ENCODE results near the gene ADAMTSL2. TPM values are rescaled to one million over a fixed set of nuclear protein-coding genes. Genes with fewer than 3 reads are reported as not detected.

Gene ADAMTSL2
- total RNA-seq, 1 donor from 2014 or later = 0.15 TPM

DNA sequence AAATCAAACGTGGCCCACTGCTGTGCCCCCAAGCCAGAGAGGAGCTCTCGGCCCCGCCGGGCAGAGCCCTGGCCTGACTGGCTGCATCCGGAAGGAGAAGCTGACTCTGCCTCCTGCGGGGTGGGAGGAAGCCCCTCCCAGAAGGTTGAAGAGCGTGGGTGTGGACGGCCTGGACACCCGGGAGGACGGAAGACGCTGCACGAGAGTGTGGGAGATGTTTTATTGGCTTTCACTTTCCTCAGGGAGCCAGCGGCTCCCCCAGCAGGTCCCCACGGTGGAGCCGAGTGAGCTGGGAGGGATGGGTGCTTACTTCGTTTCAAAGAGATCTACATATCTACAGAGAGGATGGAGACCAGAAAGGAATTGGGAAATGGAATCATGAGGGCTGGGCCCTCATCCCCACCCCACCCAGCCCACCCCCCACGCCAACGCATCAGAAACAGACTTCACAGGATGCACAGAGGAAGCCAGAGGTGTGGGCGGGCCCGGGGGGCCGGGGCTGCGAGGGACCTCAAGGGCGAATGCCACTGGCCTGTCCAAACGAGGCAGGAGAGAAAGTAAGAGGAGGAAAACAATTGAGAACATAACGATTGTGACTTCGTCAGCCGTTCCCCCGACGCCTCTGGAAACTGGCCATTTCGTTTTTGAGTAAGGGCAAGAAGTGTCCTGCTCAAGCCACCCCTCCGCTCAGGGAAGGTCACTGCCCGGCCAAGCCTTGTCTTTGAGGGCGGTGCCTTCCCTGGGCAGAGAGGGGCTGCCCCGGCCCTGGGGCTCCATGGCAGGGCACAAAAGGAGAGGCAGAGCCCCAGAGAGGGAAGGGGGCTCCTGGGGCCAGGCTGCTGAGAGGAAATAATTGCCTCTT lies 42.6 kb downstream of the ADAMTSL2 start:
- Mint-ChIP-seq H3K27me3 (ENCODE audit: low read depth) (peaks cover 34% of the 10 kb centered on the region), H3K4me1 (ENCODE audit: low read depth) (peaks cover 6% of the 10 kb centered on the region), H3K4me3 (ENCODE audit: unreplicated experiment) (peak overlapping the region; percentile 28), H3K36me3 (ENCODE audit: low read depth) (no peaks in the 10 kb centered on the region), H3K9me3 (ENCODE audit: low read depth) (no peaks in the 10 kb centered on the region), H3K27ac (ENCODE audit: unreplicated experiment) (no peak overlapping the region)
- no peak for DNase-seq (ENCODE audit: low spot score)
- TF ChIP-seq, protein P1, sequence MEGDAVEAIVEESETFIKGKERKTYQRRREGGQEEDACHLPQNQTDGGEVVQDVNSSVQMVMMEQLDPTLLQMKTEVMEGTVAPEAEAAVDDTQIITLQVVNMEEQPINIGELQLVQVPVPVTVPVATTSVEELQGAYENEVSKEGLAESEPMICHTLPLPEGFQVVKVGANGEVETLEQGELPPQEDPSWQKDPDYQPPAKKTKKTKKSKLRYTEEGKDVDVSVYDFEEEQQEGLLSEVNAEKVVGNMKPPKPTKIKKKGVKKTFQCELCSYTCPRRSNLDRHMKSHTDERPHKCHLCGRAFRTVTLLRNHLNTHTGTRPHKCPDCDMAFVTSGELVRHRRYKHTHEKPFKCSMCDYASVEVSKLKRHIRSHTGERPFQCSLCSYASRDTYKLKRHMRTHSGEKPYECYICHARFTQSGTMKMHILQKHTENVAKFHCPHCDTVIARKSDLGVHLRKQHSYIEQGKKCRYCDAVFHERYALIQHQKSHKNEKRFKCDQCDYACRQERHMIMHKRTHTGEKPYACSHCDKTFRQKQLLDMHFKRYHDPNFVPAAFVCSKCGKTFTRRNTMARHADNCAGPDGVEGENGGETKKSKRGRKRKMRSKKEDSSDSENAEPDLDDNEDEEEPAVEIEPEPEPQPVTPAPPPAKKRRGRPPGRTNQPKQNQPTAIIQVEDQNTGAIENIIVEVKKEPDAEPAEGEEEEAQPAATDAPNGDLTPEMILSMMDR (IDR thresholded peaks at IDR 0.05) = no peak

DNA sequence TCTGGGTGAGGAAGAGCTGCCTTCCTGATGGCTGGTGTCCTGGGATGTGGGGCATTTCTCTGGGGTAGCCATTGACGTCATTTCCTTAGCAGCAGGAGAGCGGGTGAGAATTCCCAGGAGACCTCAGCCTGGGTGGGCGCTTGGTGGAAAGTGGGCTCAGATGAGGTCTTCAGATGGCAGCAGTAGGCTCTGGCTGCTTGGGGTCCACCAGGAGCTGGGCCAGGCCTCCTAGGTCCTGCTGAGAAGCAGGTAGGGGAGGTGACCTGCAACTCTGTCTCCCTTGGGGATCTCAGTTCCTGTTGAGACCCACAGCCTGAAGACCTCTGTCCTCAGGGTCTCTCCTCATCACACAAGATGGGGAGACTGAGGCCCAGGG lies 43.2 kb downstream of the ADAMTSL2 start:
- no peak overlapping the region for H3K4me3 Mint-ChIP-seq (ENCODE audit: unreplicated experiment)
- H3K9me3 Mint-ChIP-seq (ENCODE audit: low read depth) = no peaks in the 10 kb centered on the region
- H3K4me1 Mint-ChIP-seq (ENCODE audit: low read depth) = peaks cover 6% of the 10 kb centered on the region
- no peaks in the 10 kb centered on the region for H3K36me3 Mint-ChIP-seq (ENCODE audit: low read depth)
- H3K27ac Mint-ChIP-seq (ENCODE audit: unreplicated experiment) = no peak overlapping the region
- TF ChIP-seq, protein P1 (IDR thresholded peaks at IDR 0.05) = no peak
- DNase-seq (ENCODE audit: low spot score) = no peak
- peaks cover 33% of the 10 kb centered on the region for H3K27me3 Mint-ChIP-seq (ENCODE audit: low read depth)

DNA sequence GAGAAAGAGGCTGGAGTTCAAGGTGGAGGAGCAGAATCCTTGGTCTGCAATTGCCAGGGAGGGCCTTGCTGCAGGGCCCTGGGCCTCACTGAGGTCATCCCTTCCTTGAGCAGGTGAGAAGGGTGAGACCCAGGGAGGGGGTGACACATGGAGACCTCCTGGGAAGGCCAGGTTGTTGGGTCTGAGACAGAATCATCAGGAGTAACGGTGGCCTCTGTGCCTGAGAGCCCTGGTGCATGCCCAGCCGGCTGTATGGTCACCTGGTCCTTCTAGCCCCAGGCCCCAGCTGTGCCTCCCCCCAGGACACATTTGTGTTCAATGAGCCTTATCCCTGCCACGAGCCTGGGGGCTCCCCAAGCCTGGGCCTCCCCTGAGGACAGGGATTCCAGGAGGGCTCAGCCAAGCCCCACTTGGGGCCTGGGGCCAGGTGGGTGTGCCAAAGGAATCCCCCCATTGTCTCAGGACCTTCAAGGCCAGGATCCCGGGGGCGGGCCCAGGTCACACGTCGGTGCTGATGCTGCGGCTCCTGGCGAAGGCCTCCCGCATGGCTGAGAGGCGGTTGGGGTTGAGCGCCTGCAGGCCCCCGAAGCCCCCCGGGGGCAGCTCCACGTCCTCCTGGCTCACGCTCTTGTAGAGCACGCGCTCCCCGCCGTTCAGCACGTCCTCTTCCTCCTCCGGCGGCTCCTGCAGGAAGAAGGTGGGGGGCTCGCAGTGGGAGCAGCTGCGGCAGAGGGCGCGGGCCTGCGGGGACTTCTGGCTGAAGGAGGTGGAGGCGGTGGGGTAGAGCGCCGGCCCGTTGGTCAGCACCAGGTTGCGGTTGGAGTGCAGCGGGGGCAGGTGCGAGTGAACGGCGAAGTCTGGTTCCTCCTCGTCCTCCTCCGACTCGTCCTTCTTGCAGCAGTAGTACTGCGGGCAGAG lies 44.3 kb downstream of the ADAMTSL2 start:
- DNase-seq (ENCODE audit: low spot score) = no peak
- H3K27ac Mint-ChIP-seq (ENCODE audit: unreplicated experiment) = no peak overlapping the region
- H3K27me3 Mint-ChIP-seq (ENCODE audit: low read depth) = peaks cover 28% of the 10 kb centered on the region
- TF ChIP-seq, protein P1 (IDR thresholded peaks at IDR 0.05) = no peak
- H3K4me3 Mint-ChIP-seq (ENCODE audit: unreplicated experiment) = no peak overlapping the region
- H3K9me3 Mint-ChIP-seq (ENCODE audit: low read depth) = no peaks in the 10 kb centered on the region
- H3K36me3 Mint-ChIP-seq (ENCODE audit: low read depth) = no peaks in the 10 kb centered on the region
- H3K4me1 Mint-ChIP-seq (ENCODE audit: low read depth) = peaks cover 6% of the 10 kb centered on the region

DNA sequence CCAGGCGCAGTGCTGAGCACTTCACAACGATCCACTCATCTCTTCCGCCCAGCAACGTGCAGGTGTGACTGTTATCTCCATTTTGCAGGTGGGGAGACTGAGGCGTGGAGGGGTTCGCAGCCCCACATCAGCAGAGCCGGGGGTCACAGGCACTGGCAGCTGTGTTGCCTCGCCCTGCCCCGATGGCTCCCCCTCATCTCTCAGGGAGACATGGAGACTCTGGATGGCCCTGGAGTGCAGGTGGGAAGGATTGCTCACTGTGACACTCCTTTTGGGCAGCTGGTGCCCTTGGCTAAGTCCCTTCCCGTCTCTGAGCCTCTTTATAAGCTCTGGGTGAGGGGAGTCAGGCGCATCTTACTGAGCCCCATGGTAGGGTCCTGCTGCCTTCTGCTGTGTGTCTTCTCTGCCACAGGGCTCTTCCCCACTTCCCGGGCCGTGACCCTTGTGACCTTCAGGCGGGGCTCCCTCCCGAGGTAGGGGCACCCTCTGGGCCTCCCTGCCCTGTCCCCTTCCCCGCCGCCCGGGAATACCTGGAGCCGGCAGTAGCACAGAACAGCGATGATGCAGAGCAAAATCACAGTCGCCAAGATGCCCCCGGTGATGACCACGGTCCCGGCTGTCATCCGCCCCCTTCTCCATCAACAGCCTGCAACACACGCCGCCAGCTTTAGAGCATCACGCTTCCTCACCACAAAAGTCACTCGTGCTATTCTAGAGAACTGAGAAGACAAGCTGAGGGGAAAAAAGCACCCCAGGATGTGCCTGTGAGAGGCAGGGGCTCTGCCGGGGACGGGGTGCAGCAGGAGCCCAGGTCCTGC lies 45.3 kb downstream of the ADAMTSL2 start:
- Mint-ChIP-seq H3K9me3 (ENCODE audit: low read depth) (no peaks in the 10 kb centered on the region), H3K36me3 (ENCODE audit: low read depth) (no peaks in the 10 kb centered on the region), H3K27ac (ENCODE audit: unreplicated experiment) (no peak overlapping the region), H3K27me3 (ENCODE audit: low read depth) (peaks cover 36% of the 10 kb centered on the region), H3K4me3 (ENCODE audit: unreplicated experiment) (no peak overlapping the region), H3K4me1 (ENCODE audit: low read depth) (peaks cover 10% of the 10 kb centered on the region)
- TF ChIP-seq, protein P1 (IDR thresholded peaks at IDR 0.05) = no peak
- no peak for DNase-seq (ENCODE audit: low spot score)

DNA sequence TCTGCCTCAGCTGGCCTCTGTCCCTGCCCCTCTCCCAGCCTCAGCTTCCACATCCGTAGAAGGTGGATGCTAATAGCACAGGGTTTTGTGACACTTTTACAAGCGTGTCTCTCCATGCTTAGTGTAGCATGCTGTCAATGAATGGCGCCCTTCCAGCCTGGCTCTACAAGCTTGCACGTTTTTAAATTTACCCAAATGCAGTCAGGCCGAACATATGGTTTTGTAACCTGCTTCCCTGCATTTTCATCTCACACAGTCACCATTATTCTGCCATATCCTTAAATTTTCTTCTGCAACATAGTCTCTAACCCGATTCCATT lies 45.9 kb downstream of the ADAMTSL2 start:
- Mint-ChIP-seq H3K4me3 (ENCODE audit: unreplicated experiment) (no peak overlapping the region), H3K36me3 (ENCODE audit: low read depth) (no peaks in the 10 kb centered on the region), H3K27ac (ENCODE audit: unreplicated experiment) (no peak overlapping the region), H3K4me1 (ENCODE audit: low read depth) (peaks cover 10% of the 10 kb centered on the region), H3K9me3 (ENCODE audit: low read depth) (no peaks in the 10 kb centered on the region), H3K27me3 (ENCODE audit: low read depth) (peaks cover 39% of the 10 kb centered on the region)
- no peak for DNase-seq (ENCODE audit: low spot score)
- TF ChIP-seq, protein P1 (IDR thresholded peaks at IDR 0.05) = no peak
